Left forelimb (tissue), 1 donor: ENCODE data around the gene MEF2C.

ENCODE experiments used
- DNase-seq: peaks from one replicate; pipeline ENCODE4 v3.0.0-alpha.2; 2018; ENCODE audit warnings: low spot score

The MEF2C gene

DNA sequence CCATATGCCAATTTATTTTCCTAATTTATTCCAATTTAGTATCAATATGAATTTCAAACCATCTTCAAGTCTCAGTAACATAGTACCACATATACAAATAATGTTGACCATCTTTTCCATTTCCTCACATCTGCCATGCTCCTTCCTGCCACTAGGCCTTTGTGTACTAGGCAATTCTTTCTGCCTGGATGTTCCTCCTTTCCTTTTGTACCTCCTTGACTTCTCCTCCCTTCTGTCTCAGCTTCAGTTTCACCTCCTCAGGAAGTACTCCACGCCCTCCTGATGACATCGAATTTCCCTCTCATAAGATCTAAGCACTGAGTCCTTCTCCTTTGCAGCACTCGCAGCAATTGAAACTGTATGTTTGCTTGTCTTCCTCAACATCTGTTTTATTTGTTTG is 53.9 kb downstream of the MEF2C start:
- DNase-seq = no peak

GRCh38 chr5:88827997-88828396 is 55.0 kb downstream of the MEF2C start:
- DNase-seq = no peak

DNA sequence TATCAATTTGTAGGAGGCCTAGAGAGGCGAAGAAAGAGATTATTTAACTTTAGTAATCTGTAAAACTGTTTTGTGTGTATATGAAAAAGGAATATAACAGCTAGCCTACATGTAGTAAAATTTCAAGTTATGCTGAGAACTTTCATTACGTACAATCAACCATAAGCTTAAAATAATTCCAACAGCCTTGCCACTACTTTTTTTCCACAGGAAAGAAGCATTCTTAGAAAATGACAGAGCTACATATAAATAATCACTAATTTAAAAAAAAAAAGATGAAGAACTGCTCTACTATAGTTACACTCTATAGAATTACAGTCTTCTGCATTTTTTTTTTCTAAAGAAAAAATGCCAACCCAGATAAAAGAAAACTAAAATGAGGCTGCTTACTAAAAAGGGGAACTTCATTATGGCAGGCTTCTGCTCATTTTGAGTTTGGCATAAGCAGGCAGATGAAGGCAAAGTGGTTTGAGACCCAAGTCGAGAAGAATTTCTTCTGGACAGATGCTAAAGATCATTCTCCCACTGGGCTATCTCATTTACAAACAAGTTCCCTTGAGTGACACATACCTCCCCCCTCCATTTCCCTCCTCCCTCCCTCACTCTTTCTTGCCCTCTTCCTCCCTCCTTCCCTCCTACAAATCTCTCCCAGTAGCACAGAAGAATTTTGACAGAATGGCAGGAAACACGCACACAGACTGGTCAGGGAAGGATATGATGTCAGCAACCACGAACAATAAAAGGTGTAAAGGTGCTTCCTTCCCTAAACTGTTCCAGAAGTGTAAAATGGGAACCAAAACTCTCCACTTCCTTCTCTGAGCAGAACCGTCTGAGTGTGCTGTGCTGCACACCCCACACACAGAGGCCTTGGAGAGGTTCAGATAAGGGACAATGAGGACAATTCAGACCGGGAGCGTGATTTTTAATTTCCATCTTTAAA is 56.1 kb downstream of the MEF2C start:
- DNase-seq = no peak

- no peak for DNase-seq
Measured at GRCh38 chr5:88825584-88826315, 57.2 kb downstream of the MEF2C start.

- DNase-seq = no peak
Measured at GRCh38 chr5:88824892-88825583, 57.9 kb downstream of the MEF2C start.

DNA sequence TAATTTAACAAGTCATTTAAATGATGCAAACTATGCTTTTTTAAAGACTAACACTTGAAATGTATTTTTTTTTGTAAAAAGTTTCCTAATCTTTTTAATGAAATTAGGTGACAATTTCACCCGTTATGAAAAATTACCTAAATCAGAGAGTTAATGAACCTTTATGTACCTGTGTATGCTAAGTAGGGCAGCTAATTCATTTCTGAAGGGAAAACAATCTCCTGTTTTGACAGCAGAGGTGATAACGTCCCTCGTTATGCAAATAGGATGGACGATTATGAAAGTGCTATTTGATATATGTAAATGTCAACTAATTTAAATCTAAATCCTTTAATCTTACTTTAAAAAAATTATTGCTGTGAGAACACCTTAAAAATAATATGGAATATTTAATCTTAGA is 58.8 kb downstream of the MEF2C start:
- no peak for DNase-seq

DNA sequence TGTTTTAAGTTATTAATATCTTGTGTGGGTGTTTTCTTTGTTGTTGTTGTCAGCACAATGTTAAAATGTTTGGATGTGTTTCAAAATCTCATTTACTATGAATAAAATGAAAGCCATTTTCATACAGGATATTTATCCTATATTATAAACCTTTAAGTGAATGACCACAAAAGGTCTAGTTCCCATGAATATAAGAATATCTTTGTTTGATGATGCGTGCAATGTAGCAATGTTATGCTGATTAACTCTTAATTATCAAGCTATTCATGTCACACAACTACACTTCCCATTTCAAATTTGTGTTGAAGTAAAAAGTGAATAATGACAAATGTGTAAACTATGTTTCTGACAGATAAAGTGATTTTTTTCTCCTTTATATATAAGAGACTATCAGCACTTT is 59.8 kb downstream of the MEF2C start:
- no peak for DNase-seq

GRCh38 chr5:88821161-88821560 is 61.8 kb downstream of the MEF2C start:
- no peak for DNase-seq

GRCh38 chr5:88820581-88820980 is 62.4 kb downstream of the MEF2C start:
- no peak for DNase-seq

DNA sequence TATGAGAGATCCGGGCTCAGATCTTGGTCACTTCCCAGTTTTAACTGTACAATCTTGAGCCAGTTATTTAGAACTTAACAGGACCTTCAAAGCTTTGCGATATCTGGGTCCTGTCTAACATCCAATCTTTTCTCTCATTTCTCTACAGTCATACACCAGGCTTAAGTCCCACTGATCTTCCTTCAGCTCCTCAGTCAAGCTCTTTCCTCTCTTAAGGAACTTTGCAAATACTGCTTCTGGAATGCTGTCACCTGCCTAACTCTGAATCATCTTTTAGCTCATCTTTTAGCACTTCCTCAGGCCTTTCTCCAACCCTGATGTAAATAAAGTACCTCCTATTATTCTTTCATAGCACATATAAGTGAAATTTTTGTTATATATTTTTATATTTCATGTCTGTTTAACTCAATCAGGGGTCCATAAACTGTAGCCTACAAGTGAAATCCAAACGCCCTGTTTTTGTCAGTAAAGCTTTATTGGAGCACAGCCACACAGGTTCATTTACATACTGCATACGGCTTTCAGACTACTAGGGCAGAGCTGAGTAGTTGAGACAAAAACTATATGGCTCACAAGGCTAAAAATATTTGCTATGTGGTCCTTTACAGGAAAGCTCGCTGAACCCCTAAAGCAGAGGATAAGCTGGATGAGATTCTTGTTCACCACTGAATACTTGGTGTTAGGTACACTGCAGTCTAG is 63.5 kb downstream of the MEF2C start:
- no peak for DNase-seq

GRCh38 chr5:88818296-88818695 is 64.7 kb downstream of the MEF2C start:
- no peak for DNase-seq

GRCh38 chr5:88816195-88816594 is 66.8 kb downstream of the MEF2C start:
- no peak for DNase-seq

DNA sequence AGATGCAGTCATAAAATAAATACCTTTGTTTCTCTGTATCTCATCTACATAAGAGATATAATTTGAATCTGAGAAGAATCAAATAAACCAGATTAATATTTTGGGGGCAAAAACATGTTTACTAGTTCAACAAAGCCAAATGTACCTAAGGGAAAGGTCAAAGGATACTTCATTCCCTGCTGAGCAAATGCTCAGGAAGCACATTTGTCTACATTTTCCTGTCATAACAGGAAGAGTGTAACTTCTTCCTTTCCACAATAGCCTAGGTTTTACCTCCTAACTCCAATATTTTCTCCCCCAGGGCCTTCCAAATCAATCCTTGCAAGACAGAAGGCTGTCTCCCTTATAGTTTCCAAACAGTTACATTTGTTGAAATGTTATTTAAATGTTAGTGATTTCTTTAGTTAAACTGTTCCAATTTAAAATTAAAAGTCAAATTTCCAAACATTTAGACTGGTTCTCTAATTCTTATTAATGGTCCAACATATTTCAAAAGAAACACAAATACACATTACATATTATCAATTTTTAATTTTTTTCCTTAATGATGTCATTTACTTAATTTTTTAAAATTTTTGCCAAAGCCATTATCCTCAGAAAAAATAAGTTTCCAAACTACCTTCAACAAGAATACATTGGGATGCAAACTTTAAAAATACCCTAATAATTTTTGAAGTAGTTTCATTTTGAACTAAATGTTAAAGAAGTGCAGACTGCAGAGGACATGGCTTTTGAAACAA is 67.8 kb downstream of the MEF2C start:
- DNase-seq = no peak

DNA sequence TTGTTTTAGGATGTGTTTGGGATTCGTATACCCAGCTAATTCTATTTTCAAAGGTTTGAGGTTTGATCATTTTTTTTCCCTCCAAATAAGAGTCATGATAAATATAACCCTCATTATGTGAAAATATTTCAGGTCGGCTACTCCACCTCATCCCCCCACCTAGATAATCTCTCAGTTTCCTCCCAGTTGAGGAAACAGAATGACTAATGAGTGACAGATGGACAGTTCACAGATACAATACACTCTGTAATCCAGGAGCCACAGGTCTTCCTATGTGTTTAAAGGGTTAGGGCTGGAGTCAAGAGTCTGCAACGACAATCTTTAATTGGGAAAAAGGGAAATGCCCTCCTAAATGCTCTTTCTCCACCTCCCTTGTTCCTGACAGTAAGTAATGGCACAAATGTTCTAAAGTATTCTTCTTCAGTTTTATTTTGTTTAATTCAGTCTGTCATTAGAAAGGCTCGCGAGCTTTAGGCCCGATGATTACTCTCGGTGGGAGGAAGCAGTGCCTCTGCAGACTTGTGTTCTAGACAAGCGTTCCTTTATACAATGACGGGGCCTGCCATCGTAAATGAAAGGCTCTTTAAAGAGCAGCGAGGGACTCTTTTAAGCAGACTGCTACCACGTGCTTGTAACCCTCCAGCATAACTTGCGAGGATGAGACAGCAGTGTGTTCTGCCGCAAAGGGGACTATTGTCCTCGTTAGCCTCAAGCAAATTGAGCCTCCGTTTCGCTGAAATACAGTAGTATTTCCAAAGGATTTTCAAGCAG is 69.0 kb downstream of the MEF2C start:
- DNase-seq = no peak

- DNase-seq = no peak
Measured at GRCh38 chr5:88813244-88813643, 69.7 kb downstream of the MEF2C start.

GRCh38 chr5:88808153-88808552 is 74.8 kb downstream of the MEF2C start:
- DNase-seq = no peak

DNA sequence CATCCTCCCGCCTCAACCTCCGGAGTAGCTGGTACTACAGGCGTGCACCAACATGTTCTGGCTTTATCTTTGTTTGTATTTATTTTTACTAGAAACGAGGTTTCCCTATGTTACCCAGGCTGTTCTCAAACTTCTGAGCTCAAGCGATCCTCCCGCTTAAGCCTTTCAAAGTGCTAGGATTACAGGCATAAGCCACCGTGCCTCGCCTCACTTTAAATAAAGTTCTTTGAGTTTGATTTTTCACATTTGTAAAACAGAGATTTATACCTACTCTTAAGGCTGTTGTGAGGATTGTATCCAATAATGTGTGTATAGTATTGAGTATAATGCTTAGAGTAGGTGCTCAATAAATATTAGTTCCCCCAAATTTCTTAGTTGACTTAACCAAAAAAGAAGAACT is 75.7 kb downstream of the MEF2C start:
- no peak for DNase-seq

- no peak for DNase-seq
Measured at GRCh38 chr5:88806338-88806737, 76.6 kb downstream of the MEF2C start.

- DNase-seq = no peak
Measured at GRCh38 chr5:88805151-88805784, 77.7 kb downstream of the MEF2C start.

DNA sequence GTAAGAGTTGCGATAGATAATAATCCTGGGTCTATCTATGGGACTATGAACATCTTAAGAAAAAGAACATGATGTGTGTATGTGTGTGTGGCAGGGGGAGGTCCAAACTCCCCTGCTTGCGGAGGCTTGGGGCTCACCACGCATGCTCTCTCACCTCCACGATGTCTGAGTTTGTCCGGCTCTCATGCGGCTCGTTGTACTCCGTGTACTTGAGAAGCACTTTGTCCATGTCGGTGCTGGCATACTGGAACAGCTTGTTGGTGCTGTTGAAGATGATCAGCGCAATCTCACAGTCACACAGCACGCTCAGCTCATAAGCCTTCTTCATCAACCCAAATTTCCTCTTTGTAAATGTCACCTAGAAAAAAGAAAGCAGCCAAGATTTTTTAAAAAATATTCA is 78.5 kb downstream of the MEF2C start:
- no peak for DNase-seq
